ENCODE data around the gene ZMYND19.
A peak's percentile ranks its signal among the peaks of the same experiment; 100 is the strongest.
"Not testable (repeated sequence)": the region's sequence is repeated elsewhere in the genome, so short reads cannot be mapped to it uniquely, and the experiment has no call there.

ZMYND19 gene

GRCh38 chr9:137586854-137587253 is 3.5 kb downstream of the ZMYND19 start:
- no peak for DNase-seq

GRCh38 chr9:137583957-137584356 is 6.4 kb downstream of the ZMYND19 start:
- no peak for DNase-seq

DNA sequence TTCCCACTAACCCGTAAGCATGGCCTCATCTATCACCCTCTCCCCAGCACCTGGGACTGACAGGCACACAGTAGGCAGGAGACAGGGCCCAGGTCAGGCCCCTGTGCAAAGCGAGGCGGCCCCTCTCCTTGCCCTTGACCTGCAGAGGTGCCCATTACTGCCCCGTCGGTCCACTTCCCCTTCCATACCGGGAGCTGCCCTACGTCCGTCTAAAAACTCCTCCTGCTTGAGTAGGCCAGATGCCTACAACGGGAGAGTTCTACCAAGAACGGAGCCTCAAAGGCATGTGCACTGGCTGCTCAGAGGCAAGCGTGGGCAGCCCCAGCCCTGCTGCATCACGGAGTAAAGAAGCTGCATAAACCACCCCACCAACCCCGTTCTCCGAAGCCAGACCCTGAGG is 7.0 kb downstream of the ZMYND19 start:
- DNase-seq: no peak

DNA sequence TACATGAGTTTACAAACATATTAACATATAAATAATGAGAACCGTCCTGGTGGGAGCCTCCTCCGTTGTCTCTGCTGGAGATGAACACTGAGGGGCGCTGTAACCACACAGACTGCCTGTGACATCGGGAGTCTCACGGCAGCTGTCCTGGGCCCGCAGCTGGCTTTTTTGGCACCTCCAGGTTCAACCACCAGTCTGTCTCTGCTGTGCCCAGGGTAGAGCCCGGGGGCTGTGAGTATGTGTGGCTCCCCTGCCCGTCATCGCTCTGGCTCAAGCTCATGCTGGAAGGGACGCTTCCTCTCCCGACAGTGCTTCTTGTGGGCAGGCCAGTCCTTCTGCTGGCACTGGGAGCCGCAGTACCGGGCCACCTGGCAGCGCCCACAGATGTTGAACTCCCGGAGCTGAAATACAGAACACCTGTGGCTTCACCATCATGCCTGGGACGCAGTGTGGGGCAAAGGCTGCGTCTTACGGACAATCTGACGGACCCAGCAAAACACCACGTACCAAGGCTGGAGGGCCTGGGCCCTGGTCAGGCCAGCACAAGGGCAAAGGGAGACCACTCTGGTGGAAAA is 7.9 kb downstream of the ZMYND19 start:
- DNase-seq: no peak

- no peak for DNase-seq
These were observed 8.7 kb downstream of the ZMYND19 start for GRCh38 chr9:137581361-137582285.

GRCh38 chr9:137580954-137581322 is 9.4 kb downstream of the ZMYND19 start:
- no peak for DNase-seq

GRCh38 chr9:137580209-137580953 is 9.9 kb downstream of the ZMYND19 start:
- DNase-seq: no peak

DNA sequence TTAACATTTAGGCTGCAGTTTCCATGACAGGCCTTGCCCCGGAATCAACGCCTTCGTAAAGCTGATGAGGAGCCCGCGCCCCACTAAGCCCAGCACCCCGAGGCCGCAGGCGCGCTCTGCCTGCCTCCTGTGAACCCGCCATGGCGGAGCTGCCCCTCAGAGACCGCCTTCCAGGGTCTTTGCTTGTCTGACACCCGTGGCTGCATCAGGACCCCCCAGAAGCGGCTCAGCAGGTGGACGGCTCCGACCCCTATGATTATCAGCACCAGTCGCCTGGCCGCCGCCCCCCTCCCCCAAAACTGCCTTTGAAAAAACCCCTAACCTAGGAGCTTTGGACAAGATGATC is 11.1 kb downstream of the ZMYND19 start:
- DNase-seq: no peak

- peak; percentile 96 for DNase-seq
These were observed 11.6 kb downstream of the ZMYND19 start, which contains the start of gene DPH7 for GRCh38 chr9:137578518-137579258. DPH7 (minus strand) TSS chr9:137578925; CDS start chr9:137578777, 148 bp downstream.

DNA sequence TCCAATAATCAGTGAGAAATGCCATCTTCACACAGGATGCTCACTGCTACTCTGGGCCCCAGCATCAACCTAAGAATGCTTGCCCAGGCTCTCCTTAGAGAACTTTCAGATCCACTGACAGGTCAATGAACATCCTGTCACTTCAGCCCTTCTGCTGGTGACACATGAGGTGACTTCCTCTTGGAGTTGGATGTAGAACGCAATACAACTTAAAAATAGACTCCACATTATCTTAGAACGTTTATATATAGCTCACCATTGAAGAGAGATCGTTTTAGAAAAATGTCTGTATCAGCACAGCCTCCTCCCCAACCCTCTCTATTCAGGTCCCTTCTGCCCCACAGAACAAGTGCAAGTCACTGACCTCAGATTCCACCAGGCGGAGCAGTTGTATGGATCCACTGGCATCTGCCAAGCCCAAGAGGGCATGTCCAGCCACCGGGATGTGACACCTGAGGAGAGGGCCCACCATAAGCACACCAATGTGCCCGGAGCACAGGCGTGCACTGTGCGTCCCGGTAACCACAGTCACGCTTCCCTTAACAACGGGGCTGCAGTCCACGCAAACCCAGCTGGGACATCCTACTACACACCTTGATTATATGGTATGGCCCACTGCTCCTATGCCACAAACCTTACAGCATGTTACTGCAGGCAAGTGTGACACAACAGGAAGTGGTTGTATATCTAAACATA is 14.4 kb downstream of the ZMYND19 start:
- no peak for DNase-seq

DNA sequence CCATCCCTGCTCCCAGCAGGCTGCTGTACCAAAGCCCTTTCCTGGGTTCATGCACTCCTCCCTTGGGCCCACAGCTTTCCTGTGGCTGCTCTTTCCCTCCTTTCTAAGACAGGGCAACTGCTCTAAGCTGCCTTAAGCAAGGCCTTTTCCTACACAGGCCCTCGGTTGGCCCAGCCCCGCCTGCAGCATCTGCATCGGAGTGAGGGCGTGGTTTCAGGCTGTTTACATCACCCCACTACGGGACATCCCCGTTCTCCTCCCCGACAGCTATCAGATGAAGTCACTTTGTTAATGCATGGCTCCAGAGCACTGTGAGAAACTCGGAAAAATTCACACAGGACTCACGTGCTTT is 15.0 kb downstream of the ZMYND19 start:
- no peak for DNase-seq

- DNase-seq: no peak
These were observed 16.1 kb downstream of the ZMYND19 start for GRCh38 chr9:137574192-137574591.

- DNase-seq: no peak
These were observed 19.7 kb downstream of the ZMYND19 start for GRCh38 chr9:137570566-137570965.

- no peak for DNase-seq
These were observed 20.6 kb downstream of the ZMYND19 start for GRCh38 chr9:137569609-137570203.

DNA sequence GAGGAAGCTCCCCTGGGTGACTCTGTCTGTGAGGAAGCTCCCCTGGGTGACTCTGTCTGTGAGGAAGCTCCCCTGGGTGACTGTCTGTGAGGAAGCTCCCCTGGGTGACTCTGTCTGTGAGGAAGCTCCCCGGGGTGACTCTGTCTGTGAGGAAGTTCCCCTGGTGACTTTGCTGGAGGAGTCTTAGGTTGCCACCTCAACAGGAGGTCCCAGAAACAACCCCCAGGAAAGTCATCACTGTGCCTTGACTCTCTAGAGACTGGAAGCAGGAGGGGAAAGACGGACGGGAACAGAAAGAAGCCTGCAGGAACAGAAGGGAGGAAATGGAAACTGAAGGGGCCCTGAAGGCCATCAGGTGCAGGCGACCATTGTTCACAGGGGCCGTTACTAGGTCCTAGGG is 21.9 kb downstream of the ZMYND19 start:
- not testable (repeated sequence) for DNase-seq

- DNase-seq: no peak
These were observed 25.4 kb downstream of the ZMYND19 start for GRCh38 chr9:137564817-137565411.

DNA sequence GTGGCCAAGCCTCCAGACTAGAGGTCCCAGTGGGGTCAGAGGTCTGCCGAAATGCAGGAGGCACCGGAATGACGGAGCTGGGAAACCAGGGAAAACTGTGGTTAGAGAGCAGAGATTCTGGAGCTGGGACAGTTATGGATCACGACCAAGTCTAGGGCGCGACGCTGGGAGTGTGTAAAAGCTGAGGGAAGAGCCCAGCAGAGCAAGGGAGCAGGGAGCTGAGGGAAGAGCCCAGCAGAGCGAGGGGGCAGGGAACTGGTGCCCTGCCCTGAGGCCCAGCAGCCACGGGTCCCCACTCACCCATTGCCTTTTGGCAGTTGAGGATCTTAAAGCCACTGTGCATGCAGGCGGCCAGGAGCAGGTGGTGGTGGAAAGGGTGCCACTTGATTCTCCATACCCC is 26.2 kb downstream of the ZMYND19 start:
- DNase-seq: no peak

- no peak for DNase-seq
These were observed 32.2 kb downstream of the ZMYND19 start for GRCh38 chr9:137558127-137558526.

DNA sequence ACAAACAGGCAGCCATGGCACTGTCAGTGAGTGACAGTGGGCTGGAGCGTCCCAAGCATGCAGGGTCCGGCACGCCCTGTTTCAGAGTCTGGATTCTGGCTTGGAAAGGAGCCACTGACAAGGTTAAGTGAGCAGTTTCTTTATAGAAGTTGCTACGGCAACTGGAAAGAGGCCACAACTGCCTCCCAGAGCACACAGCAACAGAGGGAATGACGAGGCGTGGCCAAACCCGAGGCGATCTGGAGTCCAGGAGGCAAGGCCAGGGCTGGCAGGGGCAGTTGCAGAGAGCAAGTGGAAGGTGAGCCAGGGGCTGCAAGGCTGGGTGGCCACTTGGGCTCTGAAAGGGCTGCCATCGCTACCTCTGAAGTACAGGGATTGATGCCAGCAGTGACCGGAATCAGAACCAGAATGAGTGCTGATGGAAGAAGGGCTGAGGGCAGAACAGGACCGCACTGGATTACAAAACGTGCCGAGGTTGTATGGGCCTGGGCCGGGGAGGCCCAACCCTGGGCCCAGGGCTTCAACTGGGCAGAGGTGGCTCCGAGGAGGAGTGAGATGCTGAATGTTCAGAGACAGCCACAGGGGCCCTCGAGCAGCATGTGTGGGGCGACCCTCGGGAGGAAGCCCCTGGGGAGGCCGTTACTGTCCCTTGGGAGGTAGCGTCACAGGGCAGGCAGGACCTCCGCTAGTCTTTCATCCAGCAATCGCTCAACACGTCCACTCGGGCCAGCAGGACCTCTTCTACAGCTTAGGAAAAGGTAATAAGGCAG is 34.1 kb downstream of the ZMYND19 start:
- no peak for DNase-seq

DNA sequence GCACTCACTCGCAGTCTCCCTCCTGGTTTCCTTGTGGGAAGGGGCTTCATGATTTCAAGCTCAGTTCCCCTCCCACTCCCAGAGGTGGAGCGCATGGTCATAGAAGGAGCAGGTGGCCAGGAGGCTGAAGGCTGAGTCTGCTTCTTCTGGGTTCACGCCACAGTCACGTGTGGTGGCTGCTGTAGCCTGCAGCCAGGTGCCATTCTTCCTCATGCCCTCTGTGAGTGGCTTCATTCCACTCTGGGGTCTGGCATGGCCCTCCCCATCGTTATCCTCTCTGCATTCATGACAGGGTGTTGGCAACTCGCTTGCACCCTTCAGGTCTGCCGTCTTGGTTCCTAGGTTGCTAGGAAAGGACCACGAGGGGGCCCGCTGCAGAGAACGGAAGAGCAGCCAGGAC is 35.1 kb downstream of the ZMYND19 start:
- no peak for DNase-seq

DNA sequence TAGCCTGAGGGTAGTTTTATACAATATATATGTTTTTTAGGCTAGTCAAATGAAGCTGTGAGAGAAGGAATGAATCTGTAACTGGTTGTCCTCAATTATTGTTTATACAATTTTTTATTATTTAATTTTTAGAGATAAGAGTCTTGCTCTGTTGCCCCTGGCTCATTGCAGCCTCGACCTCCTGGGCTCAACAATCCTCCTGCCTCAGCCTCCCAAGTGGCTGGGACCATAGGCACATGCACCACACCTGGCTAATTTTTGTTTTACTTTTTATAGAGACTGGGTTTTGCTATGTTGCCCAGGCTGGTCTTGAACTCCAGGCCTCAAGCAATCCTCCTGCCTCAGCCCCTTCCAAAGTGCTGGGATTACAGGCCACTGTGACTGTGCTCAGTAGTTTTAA is 36.0 kb downstream of the ZMYND19 start:
- no peak for DNase-seq
